Vagina (tissue), 2 donors: Measurements from ENCODE around the gene GINS3. TPM values are rescaled to one million over a fixed set of nuclear protein-coding genes. Genes with fewer than 3 reads are reported as not detected.

Experiments
- DNase-seq, 2 donors: peaks; one replicate each; pipeline ENCODE4 v3.0.0-alpha.2; 2017; ENCODE audit errors: extremely low spot score in 2 of 2
- H3K27ac ChIP-seq: fragments of 200-600 bp; sonication (generic); one replicate; pipeline ENCODE4 v1.5.1; 2019
- H3K27me3 ChIP-seq: fragments of 200-600 bp; sonication (generic); one replicate; pipeline ENCODE4 v1.5.1; 2019
- H3K36me3 ChIP-seq, 2 donors: fragments of 200-600 bp; sonication (generic); one replicate each; pipeline ENCODE4 v1.5.1; 2017 to 2019
- H3K4me1 ChIP-seq: fragments of 200-600 bp; sonication (generic); one replicate; pipeline ENCODE4 v1.5.1; 2019
- H3K4me3 ChIP-seq, 2 donors: fragments of 200-600 bp; sonication (generic); 1 replicate in 1 of 2; 2 replicates in 1 of 2; pipeline ENCODE4 v1.5.1; 2016 to 2019
- H3K9me3 ChIP-seq: fragments of 200-600 bp; sonication (generic); one replicate; pipeline ENCODE4 v1.5.1; 2019
- POLR2A ChIP-seq, 2 donors: fragments of 450-650 bp; IDR thresholded peaks; one replicate each; pipeline ENCODE4 v1.6.1; 2017; ENCODE audit warnings: antibody characterized with exemption in 2 of 2, mild to moderate bottlenecking in 2 of 2, moderate library complexity in 2 of 2
- POLR2AphosphoS5 ChIP-seq, 2 donors: sonication (generic); formaldehyde crosslinking; IDR thresholded peaks; one replicate each; pipeline ENCODE4 v1.9.0; 2017; ENCODE audit warnings: antibody characterized with exemption in 2 of 2, mild to moderate bottlenecking in 2 of 2, low read depth in 1 of 2; ENCODE audit not compliant: insufficient read depth in 1 of 2
- intact Hi-C: fragments of 100-400 bp; cut with DNase I; formaldehyde crosslinking; loops from one replicate; pipeline ENCODE4 v1.15.1; 2023
- total RNA-seq: library from RNA; depleted of rRNA; stranded (reverse); fragments of >200 nt; gene quantifications from one replicate; pipeline ENCODE4 v1.2.3, GENCODE V29; 2016
- TF ChIP-seq, protein P1 (sequence below), 3 experiments: fragments of 450-650 bp in 2 of 3; fragments of 200-600 bp in 1 of 3; sonication (generic) in 1 of 3; IDR thresholded peaks; one replicate each; pipeline ENCODE4 v1.5.1; 2017 to 2019; ENCODE audit warnings: antibody characterized with exemption in 3 of 3, mild to moderate bottlenecking in 2 of 3, moderate library complexity in 2 of 3

GINS3 gene
- total RNA-seq, 1 donor from 2014 or later = 7.4 TPM

DNA sequence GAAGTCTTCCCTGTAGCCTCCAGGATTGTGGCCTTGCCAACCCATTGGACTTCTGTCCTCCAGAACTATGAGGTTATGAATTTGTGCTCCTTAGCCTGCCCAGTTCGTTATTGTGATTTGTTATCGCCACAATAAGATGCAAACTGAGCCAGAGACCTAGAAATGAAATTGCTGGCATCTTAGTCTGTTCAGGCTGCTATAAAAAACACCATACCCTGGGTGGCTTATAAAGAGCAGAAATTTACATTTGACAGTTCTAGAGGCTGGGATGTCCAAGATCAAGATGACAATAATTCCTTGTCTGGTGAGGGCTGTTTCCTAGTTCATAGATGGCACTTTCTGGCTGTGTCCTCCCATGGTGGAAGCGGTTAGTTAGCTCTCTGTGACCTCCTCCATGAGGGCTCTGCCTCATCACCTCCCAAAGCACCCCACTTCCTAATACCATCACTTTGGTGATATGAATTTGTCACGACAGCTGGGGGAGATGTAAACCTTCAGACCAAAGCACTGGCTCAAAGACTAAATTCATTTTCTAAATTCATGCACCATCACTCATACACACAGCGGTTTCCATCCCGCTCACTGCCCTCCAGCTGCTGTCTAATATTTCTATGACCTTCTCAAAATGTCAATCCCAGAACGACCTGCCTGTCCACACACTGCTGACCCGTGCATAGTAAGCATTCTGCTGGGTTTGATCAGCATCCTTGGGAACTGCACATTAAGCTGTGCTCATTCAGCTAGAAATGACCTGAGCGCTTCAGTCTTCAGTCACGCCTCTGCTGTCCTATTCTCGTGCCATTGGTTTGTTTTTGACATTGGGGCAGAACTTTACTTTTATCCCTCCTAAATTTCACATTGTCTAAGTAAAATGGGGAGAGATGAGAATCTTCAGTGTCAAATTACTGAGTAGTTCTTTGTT is 36.6 kb downstream of the GINS3 start:
- no peak overlapping the region for H3K4me3 ChIP-seq
- TF ChIP-seq POLR2AphosphoS5 (IDR thresholded peaks at IDR 0.05; ENCODE audit: insufficient read depth in 1 of 2, low read depth in 1 of 2) (no peak), POLR2A (IDR thresholded peaks at IDR 0.05) (no peak)
- TF ChIP-seq, protein P1, sequence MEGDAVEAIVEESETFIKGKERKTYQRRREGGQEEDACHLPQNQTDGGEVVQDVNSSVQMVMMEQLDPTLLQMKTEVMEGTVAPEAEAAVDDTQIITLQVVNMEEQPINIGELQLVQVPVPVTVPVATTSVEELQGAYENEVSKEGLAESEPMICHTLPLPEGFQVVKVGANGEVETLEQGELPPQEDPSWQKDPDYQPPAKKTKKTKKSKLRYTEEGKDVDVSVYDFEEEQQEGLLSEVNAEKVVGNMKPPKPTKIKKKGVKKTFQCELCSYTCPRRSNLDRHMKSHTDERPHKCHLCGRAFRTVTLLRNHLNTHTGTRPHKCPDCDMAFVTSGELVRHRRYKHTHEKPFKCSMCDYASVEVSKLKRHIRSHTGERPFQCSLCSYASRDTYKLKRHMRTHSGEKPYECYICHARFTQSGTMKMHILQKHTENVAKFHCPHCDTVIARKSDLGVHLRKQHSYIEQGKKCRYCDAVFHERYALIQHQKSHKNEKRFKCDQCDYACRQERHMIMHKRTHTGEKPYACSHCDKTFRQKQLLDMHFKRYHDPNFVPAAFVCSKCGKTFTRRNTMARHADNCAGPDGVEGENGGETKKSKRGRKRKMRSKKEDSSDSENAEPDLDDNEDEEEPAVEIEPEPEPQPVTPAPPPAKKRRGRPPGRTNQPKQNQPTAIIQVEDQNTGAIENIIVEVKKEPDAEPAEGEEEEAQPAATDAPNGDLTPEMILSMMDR (IDR thresholded peaks at IDR 0.05) = no peak
- no peaks in the 10 kb centered on the region for H3K27me3 ChIP-seq
- H3K36me3 ChIP-seq = no peaks in the 10 kb centered on the region
- H3K9me3 ChIP-seq = no peaks in the 10 kb centered on the region
- H3K27ac ChIP-seq = no peak overlapping the region
- intact Hi-C loops = no loop called here
- H3K4me1 ChIP-seq = peaks cover 11% of the 10 kb centered on the region
- DNase-seq = no peak

DNA sequence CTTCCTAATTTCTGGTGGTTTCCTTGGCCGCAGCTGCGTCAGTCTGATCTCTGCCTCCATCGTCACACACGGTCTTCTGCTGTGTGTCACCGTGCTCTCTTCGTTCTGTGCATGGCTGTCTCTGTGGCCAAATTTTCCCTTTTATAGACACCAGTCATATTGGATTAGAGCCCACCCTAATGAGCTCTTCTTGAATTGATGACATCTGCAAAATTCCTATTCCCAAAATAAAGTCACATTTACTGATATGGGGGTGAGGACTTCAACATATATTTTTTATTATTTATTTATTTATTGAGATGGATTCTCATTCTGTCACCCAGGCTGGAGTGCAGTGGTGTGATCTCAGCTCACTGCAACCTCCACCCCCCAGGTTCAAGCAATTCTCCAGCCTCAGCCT is 38.4 kb downstream of the GINS3 start:
- peaks cover 12% of the 10 kb centered on the region for H3K4me1 ChIP-seq
- H3K9me3 ChIP-seq = no peaks in the 10 kb centered on the region
- no peak for TF ChIP-seq POLR2A (IDR thresholded peaks at IDR 0.05)
- TF ChIP-seq, protein P1 (IDR thresholded peaks at IDR 0.05) = no peak
- no peak for TF ChIP-seq POLR2AphosphoS5 (IDR thresholded peaks at IDR 0.05; ENCODE audit: insufficient read depth in 1 of 2, low read depth in 1 of 2)
- H3K36me3 ChIP-seq = no peaks in the 10 kb centered on the region
- no peak overlapping the region for H3K27ac ChIP-seq
- no peak overlapping the region for H3K4me3 ChIP-seq
- H3K27me3 ChIP-seq = no peaks in the 10 kb centered on the region
- intact Hi-C loops = no loop called here
- no peak for DNase-seq

DNA sequence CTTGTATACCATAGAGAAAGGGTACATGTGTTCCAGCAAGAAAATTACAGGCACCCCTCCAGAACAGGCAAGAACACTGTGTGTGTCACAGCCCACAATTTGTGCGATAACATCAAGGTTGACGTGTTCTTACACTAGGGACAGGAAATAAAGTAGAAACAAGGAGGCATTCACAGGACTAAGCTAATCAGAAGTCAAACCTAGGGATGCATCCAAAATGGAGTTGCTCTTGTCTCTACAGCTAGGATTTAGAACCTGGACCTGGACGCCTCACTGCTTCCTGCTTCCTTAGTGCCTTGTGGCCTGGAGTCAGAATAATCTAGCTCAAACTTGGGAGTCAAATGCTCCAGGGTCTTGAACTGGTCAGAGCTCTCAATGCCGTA is 41.3 kb downstream of the GINS3 start:
- Histone ChIP-seq H3K36me3 (no peaks in the 10 kb centered on the region), H3K27ac (no peak overlapping the region), H3K27me3 (no peaks in the 10 kb centered on the region), H3K9me3 (no peaks in the 10 kb centered on the region), H3K4me1 (peaks cover 12% of the 10 kb centered on the region), H3K4me3 (no peak overlapping the region)
- DNase-seq = no peak
- intact Hi-C loops = no loop called here
- TF ChIP-seq POLR2A (IDR thresholded peaks at IDR 0.05) = no peak
- TF ChIP-seq POLR2AphosphoS5 (IDR thresholded peaks at IDR 0.05; ENCODE audit: insufficient read depth in 1 of 2, low read depth in 1 of 2) = no peak
- TF ChIP-seq, protein P1 (IDR thresholded peaks at IDR 0.05) = no peak

DNA sequence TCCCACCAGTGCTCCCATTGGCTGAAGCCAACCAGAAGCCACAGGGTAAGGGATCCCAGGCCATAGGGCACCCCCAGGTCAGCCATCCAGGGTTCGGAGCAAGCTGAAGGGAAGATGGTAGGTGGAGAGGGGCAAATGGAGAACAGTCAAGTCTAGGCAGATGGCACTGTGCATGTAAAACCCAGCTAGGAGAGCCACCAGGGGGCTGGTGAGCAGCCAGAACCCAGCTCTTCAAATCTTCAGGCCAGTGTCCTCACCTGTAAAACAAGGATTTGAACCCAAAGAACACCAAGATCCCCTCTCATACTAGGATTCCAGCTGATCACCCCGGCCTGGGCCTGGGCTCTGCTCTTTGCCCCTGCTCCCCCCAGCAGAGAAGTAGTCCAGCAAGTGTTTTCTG is 43.5 kb downstream of the GINS3 start:
- intact Hi-C loops = no loop called here
- TF ChIP-seq POLR2A (IDR thresholded peaks at IDR 0.05) = no peak
- no peak for TF ChIP-seq POLR2AphosphoS5 (IDR thresholded peaks at IDR 0.05; ENCODE audit: insufficient read depth in 1 of 2, low read depth in 1 of 2)
- TF ChIP-seq, protein P1 (IDR thresholded peaks at IDR 0.05) = no peak

DNA sequence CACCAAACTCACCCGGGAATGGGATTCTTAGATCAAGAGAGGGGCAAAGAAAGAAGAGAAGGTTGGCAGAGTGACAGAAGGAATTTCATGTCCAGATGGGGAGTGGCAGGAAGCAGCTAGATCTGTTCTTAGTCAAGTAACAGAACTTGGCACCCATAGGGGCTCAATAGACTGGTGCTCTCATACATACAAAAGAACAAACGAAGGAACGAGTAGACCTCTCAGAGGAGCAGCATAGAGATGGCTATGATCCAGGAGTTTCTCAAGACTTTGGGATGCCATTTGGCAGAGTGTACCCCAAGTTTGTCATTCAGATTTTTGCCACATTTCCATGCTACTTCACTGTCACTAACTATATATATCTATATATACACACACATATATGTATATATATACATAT is 47.9 kb downstream of the GINS3 start:
- Histone ChIP-seq H3K4me3 (no peak overlapping the region), H3K9me3 (no peaks in the 10 kb centered on the region), H3K4me1 (no peaks in the 10 kb centered on the region), H3K27ac (no peak overlapping the region), H3K27me3 (no peaks in the 10 kb centered on the region), H3K36me3 (no peaks in the 10 kb centered on the region)
- no peak for DNase-seq
- intact Hi-C loops = no loop called here
- TF ChIP-seq, protein P1 (IDR thresholded peaks at IDR 0.05) = no peak
- no peak for TF ChIP-seq POLR2AphosphoS5 (IDR thresholded peaks at IDR 0.05; ENCODE audit: insufficient read depth in 1 of 2, low read depth in 1 of 2)
- TF ChIP-seq POLR2A (IDR thresholded peaks at IDR 0.05) = no peak

More for the DNA sequence above, 43.5 kb downstream of the GINS3 start:
- no peaks in the 10 kb centered on the region for H3K9me3 ChIP-seq
- no peak for DNase-seq
- no peak overlapping the region for H3K27ac ChIP-seq
- H3K27me3 ChIP-seq = no peaks in the 10 kb centered on the region
- H3K4me3 ChIP-seq = no peak overlapping the region
- no peaks in the 10 kb centered on the region for H3K36me3 ChIP-seq
- peaks cover 12% of the 10 kb centered on the region for H3K4me1 ChIP-seq
